Vagina (tissue), 2 donors: ENCODE results near the gene NXNL1. TPM values are rescaled to one million over a fixed set of nuclear protein-coding genes. Genes with fewer than 3 reads are reported as not detected.
"Not testable (repeated sequence)": the region's sequence is repeated elsewhere in the genome, so short reads cannot be mapped to it uniquely, and the experiment has no call there.

Source experiments
- DNase-seq, 2 donors: peaks; one replicate each; pipeline ENCODE4 v3.0.0-alpha.2; 2017; ENCODE audit errors: extremely low spot score in 2 of 2
- H3K27ac ChIP-seq: fragments of 200-600 bp; sonication (generic); one replicate; pipeline ENCODE4 v1.5.1; 2019
- H3K27me3 ChIP-seq: fragments of 200-600 bp; sonication (generic); one replicate; pipeline ENCODE4 v1.5.1; 2019
- H3K36me3 ChIP-seq, 2 donors: fragments of 200-600 bp; sonication (generic); one replicate each; pipeline ENCODE4 v1.5.1; 2017 to 2019
- H3K4me1 ChIP-seq: fragments of 200-600 bp; sonication (generic); one replicate; pipeline ENCODE4 v1.5.1; 2019
- H3K4me3 ChIP-seq, 2 donors: fragments of 200-600 bp; sonication (generic); 1 replicate in 1 of 2; 2 replicates in 1 of 2; pipeline ENCODE4 v1.5.1; 2016 to 2019
- H3K9me3 ChIP-seq: fragments of 200-600 bp; sonication (generic); one replicate; pipeline ENCODE4 v1.5.1; 2019
- CTCF ChIP-seq, 3 experiments: fragments of 450-650 bp in 2 of 3; fragments of 200-600 bp in 1 of 3; sonication (generic) in 1 of 3; IDR thresholded peaks; one replicate each; pipeline ENCODE4 v1.5.1; 2017 to 2019; ENCODE audit warnings: antibody characterized with exemption in 3 of 3, mild to moderate bottlenecking in 2 of 3, moderate library complexity in 2 of 3
- POLR2A ChIP-seq, 2 donors: fragments of 450-650 bp; IDR thresholded peaks; one replicate each; pipeline ENCODE4 v1.6.1; 2017; ENCODE audit warnings: antibody characterized with exemption in 2 of 2, mild to moderate bottlenecking in 2 of 2, moderate library complexity in 2 of 2
- POLR2AphosphoS5 ChIP-seq, 2 donors: sonication (generic); formaldehyde crosslinking; IDR thresholded peaks; one replicate each; pipeline ENCODE4 v1.9.0; 2017; ENCODE audit warnings: antibody characterized with exemption in 2 of 2, mild to moderate bottlenecking in 2 of 2, low read depth in 1 of 2; ENCODE audit not compliant: insufficient read depth in 1 of 2
- intact Hi-C: fragments of 100-400 bp; cut with DNase I; formaldehyde crosslinking; loops from one replicate; pipeline ENCODE4 v1.15.1; 2023
- total RNA-seq: library from RNA; depleted of rRNA; stranded (reverse); fragments of >200 nt; gene quantifications from one replicate; pipeline ENCODE4 v1.2.3, GENCODE V29; 2016

NXNL1 gene
- total RNA-seq, 1 donor from 2014 or later = not detected

- H3K4me1 ChIP-seq = peaks cover 28% of the 10 kb centered on the region
- no peak overlapping the region for H3K4me3 ChIP-seq
- H3K27ac ChIP-seq = peak overlapping the region; percentile 47
- TF ChIP-seq POLR2AphosphoS5 (IDR thresholded peaks at IDR 0.05; ENCODE audit: insufficient read depth in 1 of 2, low read depth in 1 of 2) (no peak), CTCF (IDR thresholded peaks at IDR 0.05) (no peak), POLR2A (IDR thresholded peaks at IDR 0.05) (no peak)
- intact Hi-C loops = no loop called here
- no peak for DNase-seq
- no peaks in the 10 kb centered on the region for H3K36me3 ChIP-seq
- H3K9me3 ChIP-seq = no peaks in the 10 kb centered on the region
- H3K27me3 ChIP-seq = no peaks in the 10 kb centered on the region
Measured at GRCh38 chr19:17504030-17504429, 43.3 kb upstream of the NXNL1 start.

GRCh38 chr19:17503240-17503639 is 42.5 kb upstream of the NXNL1 start:
- peaks cover 20% of the 10 kb centered on the region for H3K4me1 ChIP-seq
- no peaks in the 10 kb centered on the region for H3K9me3 ChIP-seq
- TF ChIP-seq POLR2A (IDR thresholded peaks at IDR 0.05) (no peak), POLR2AphosphoS5 (IDR thresholded peaks at IDR 0.05; ENCODE audit: insufficient read depth in 1 of 2, low read depth in 1 of 2) (no peak)
- H3K4me3 ChIP-seq = no peak overlapping the region
- H3K27ac ChIP-seq = no peak overlapping the region
- no peaks in the 10 kb centered on the region for H3K27me3 ChIP-seq
- H3K36me3 ChIP-seq = no peaks in the 10 kb centered on the region
- intact Hi-C loops = no loop called here
- DNase-seq = no peak

- no peaks in the 10 kb centered on the region for H3K9me3 ChIP-seq
- no peaks in the 10 kb centered on the region for H3K27me3 ChIP-seq
- H3K4me1 ChIP-seq = peaks cover 22% of the 10 kb centered on the region
- H3K36me3 ChIP-seq = peaks cover 0 to 6% of the 10 kb centered on the region in 2 donors
- no peak for DNase-seq
- H3K27ac ChIP-seq = peak overlapping the region; percentile 43
- intact Hi-C loops = no loop called here
- H3K4me3 ChIP-seq = no peak overlapping the region
- TF ChIP-seq POLR2AphosphoS5 (IDR thresholded peaks at IDR 0.05; ENCODE audit: insufficient read depth in 1 of 2, low read depth in 1 of 2) = no peak
- no peak for TF ChIP-seq POLR2A (IDR thresholded peaks at IDR 0.05)
- no peak for TF ChIP-seq CTCF (IDR thresholded peaks at IDR 0.05)
Measured at GRCh38 chr19:17500447-17501198, 39.9 kb upstream of the NXNL1 start.

- Histone ChIP-seq H3K27me3 (no peaks in the 10 kb centered on the region), H3K36me3 (peaks cover 0 to 6% of the 10 kb centered on the region in 2 donors), H3K27ac (peak overlapping the region; percentile 43), H3K4me3 (no peak overlapping the region), H3K4me1 (peaks cover 22% of the 10 kb centered on the region), H3K9me3 (no peaks in the 10 kb centered on the region)
- intact Hi-C loops = no loop called here
- no peak for TF ChIP-seq POLR2A (IDR thresholded peaks at IDR 0.05)
- no peak for TF ChIP-seq CTCF (IDR thresholded peaks at IDR 0.05)
- no peak for TF ChIP-seq POLR2AphosphoS5 (IDR thresholded peaks at IDR 0.05; ENCODE audit: insufficient read depth in 1 of 2, low read depth in 1 of 2)
- no peak for DNase-seq
Measured at GRCh38 chr19:17499648-17500446, 39.1 kb upstream of the NXNL1 start.

- Histone ChIP-seq H3K4me1 (peaks cover 22% of the 10 kb centered on the region), H3K27ac (peak overlapping the region; percentile 43)
- H3K4me3 ChIP-seq, DNase-seq, intact Hi-C loops, H3K9me3 ChIP-seq, H3K27me3 ChIP-seq, H3K36me3 ChIP-seq: not testable (repeated sequence)
Measured at GRCh38 chr19:17499025-17499424, 38.3 kb upstream of the NXNL1 start.
